Activated CD8-positive, alpha-beta memory T cell treated with anti-CD3 and anti-CD28 coated beads for 48 hours (primary cell): Measurements from ENCODE around the gene TSPY1.
"Not testable (repeated sequence)": the region's sequence is repeated elsewhere in the genome, so short reads cannot be mapped to it uniquely, and the experiment has no call there.

ENCODE experiments used
- DNase-seq, 3 experiments: peaks; one replicate each; pipeline ENCODE4 v3.0.0-alpha.2; 2020; ENCODE audit warnings: low read depth in 2 of 3, low spot score in 2 of 3

The TSPY1 gene

DNA sequence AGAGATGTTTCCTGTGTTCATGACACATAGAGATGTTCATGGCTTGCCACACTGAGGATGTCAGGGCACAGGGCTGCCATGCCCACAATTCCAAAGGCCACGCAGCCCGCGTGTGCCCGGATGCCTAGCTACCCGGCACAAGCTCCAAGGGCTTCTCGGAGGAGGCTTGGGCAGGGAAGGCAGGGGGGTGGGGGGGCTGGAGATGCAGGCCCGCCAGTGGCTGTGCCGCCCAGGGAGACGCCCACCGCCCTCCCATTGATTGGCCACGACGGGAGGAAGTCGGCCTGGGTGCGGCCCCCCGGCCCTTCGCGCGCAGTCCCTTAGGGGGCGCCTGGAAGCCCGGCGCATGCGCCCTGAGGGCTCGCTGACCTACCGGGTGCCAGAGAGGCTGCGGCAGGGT, at the start of gene TSPY1:
TSS of gene TSPY1 (plus strand) at position 301 of the 400 bp plus-strand sequence. CDS start at position 347, 46 bp downstream.
- DNase-seq, result not testable (repeated sequence)

- not testable (repeated sequence) for DNase-seq
These were observed 20.2 kb downstream of the TSPY1 start, which contains the start of gene TSPY9 for GRCh38 chrY:9486967-9487366. TSS of gene TSPY9 (plus strand) at chrY:9487267. CDS start at chrY:9487313, 46 bp downstream.

DNA sequence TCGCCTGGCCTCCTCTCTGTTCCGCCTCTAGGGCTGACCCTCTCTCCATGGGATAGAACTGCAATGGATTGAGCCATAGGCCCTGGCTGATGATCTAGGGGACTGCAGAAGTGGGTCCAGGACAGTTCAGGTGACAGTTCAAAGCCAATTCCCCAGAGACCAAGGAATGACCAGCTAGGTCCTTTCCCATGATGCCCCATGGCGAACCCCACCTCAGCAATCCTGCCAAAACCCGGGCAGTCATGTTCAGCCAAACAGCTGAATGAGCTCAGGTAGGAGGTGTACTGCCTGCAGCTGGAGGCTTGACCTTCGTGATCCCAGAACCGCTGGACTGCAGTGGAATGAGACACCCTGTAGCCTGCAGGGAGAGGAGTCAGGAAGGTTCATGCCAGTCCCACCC, 37.6 kb downstream of the TSPY1 start:
- not testable (repeated sequence) for DNase-seq

GRCh38 chrY:9516287-9516686, 49.5 kb downstream of the TSPY1 start:
- not testable (repeated sequence) for DNase-seq
